Erythroblast (primary cell): Measurements from ENCODE around the gene GMDS.
"Not testable (repeated sequence)": the region's sequence is repeated elsewhere in the genome, so short reads cannot be mapped to it uniquely, and the experiment has no call there.

Experiments
- DNase-seq, 2 experiments: peaks; one replicate each; lab custom pipeline; 2025; lab: John Stamatoyannopoulos, UW
- GATA1 ChIP-seq: IDR thresholded peaks from 2 replicates; pipeline ENCODE4 v1.6.1; 2011; ENCODE audit warnings: low read depth, mild to moderate bottlenecking, control low read depth, low read length, moderate library complexity
- POLR2A ChIP-seq: IDR thresholded peaks from 2 replicates; pipeline ENCODE4 v1.6.1; 2011; ENCODE audit warnings: mild to moderate bottlenecking, low read length

Gene GMDS

GRCh38 chr6:1679031-1679687, 566.2 kb downstream of the GMDS start:
- no peak for DNase-seq
- TF ChIP-seq POLR2A, result no peak
- no peak for TF ChIP-seq GATA1

DNA sequence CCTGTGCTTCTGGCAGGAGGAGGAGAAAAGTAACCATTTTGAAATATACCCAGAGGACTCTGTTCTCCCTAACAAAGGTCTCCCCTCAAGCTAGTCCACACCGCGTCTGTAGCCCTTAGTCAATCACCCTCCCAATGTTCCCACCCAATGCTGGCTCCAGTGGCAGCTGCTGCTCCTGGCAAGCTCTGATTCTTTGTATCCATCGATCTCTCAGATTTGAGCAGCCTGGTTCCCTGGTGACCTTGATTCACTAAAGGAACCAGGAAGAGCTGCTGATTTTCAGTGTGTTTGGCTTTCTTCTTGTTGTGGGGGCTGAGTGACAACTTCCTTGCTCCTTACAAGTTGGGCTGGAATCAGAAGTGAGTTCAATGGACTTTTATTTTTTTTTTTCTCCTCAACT, 567.2 kb downstream of the GMDS start:
- no peak for DNase-seq
- TF ChIP-seq GATA1 (no peak), POLR2A (no peak)

- TF ChIP-seq GATA1 (no peak), POLR2A (no peak)
- no peak for DNase-seq
Observed at GRCh38 chr6:1672379-1672778, 573.0 kb downstream of the GMDS start.

DNA sequence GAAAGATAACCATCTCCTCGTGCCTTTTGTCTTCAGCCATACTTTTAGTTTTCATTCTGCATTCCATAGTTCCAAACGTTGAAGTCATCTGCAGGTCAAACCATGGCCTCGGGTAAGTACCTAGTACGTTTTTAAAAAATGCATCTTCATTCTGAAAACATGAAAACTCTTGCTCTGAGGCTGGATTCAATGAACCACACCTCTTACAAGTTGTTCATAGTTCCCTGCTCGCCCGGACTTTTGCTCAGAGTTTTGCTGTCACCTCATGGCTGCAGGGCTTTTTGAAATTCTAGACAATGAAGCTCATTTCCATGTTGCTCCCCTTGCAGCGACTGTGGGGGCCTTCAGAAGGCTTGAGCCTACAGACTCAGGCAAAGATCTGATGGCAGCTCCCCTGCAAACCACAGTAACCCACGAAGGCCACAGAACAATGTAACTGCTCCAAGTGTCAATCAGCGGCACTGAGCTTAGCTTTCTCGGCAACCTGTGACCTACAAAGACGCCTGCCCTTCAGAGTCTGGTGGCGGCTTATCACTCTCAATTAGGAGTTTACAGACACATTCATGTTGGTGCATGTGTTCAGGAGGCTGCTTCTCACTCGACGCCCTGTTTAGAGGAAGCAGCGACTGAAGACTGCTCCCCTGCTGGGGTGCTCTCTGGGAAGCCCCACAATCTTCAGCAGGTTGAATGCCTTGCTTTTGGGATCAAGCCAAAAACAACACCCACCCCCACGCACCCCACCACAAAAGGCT, 574.5 kb downstream of the GMDS start:
- DNase-seq, result no peak
- TF ChIP-seq POLR2A, result no peak
- TF ChIP-seq GATA1, result no peak

DNA sequence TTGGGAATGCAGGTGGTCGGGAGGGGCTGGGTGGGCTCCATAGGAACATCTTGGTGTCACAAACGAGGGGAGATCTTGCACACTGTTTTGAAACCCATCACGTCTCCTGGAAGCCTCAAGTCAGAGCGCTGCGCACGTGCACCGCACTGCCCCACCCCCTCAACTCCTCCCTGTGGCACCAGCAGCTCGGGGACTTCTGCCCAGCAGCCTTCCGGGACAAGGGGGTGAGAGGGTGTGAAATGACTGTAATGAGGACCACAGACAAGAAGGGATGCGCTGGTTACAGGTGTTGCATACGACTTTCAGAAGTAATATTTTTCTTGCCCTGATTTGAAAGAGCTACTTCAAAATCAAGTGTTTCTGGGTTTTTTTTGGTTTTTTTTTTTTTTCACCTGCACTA, 575.4 kb downstream of the GMDS start:
- no peak for DNase-seq
- no peak for TF ChIP-seq GATA1
- TF ChIP-seq POLR2A, result no peak

GRCh38 chr6:1668456-1668855, 576.9 kb downstream of the GMDS start:
- not testable (repeated sequence) for DNase-seq

GRCh38 chr6:1667805-1668175, 577.6 kb downstream of the GMDS start:
- DNase-seq, result no peak
- TF ChIP-seq POLR2A (no peak), GATA1 (no peak)

DNA sequence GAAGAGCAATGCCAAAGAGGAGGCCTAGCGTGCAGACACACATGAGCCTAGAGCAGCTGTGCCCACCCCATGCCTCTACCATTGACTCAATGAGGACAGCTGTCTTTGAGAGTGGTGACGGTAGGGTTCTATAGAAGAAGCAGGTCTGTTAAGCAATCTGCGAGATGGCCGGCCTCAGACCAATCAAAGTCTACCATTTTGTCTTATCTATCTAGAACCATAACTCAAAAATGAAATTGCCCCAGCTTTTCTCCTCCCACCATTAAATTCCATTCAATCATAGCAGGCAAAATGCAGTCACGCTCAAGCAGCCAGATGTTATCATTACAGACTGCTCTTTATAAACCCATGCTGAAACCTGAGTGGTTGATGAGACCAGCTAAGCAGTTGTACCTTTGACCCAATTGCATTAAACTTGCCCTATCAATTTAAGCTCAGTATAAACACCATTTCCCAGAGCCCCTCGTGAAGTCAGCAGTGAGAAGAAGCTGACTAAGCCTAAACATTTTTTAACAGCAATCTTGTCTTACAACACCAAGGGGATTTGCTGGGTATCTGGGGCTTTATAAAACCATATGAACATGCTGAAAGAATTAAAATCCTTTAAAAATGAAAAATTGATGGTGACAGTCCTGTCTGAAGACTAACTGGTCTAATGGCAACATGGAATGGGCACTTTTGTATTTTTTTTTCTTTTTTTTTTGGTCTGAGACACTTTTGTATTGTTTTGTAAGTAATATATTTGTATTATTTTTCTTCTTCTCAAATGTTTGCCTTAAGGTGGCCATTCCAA, 578.2 kb downstream of the GMDS start:
- TF ChIP-seq GATA1 (no peak), POLR2A (no peak)
- DNase-seq, result no peak

- TF ChIP-seq POLR2A (no peak), GATA1 (no peak)
- DNase-seq, result no peak
Observed at GRCh38 chr6:1665214-1665613, 580.2 kb downstream of the GMDS start.

DNA sequence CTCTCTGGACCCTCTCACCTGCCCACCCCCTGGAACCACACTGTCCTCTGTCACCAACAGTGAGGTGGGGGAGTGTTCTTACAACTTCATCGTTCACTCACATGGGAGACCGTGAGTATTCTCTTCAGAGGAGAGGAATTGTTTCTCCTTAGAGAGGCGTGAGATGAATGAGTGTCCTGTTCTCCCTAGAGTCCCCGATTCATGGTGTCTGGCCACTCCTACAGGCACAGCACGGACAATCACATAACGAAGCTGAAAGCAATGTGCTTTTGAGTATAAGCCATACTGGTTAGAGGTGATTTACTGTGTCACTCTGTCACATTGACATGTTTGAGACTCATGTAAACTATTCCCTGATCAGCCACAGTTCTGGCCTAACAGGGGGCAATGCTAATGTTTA, 581.1 kb downstream of the GMDS start:
- no peak for DNase-seq
- TF ChIP-seq POLR2A (no peak), GATA1 (no peak)

DNA sequence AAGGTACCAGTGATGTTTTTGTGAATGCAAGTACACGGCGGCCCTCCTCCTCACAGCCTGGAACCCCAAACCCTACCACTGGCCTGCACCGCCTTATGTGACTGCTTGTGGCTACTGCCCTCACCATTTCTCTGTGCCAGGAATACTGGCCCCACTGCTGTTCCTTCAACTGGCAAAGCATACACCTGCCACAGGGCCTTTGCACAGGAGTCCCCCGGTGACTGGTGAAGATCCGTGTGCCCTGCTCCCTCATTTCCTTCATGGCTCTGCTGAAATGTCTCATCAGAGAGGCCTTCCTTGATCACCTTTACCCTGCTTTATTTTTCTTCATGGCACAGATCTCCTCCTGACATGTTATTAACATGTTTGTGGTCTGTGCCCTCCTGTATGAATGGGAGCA, 581.9 kb downstream of the GMDS start:
- no peak for DNase-seq
- no peak for TF ChIP-seq GATA1
- TF ChIP-seq POLR2A, result no peak

GRCh38 chr6:1662534-1662933, 582.9 kb downstream of the GMDS start:
- no peak for DNase-seq
- no peak for TF ChIP-seq POLR2A
- no peak for TF ChIP-seq GATA1

- no peak for DNase-seq
Observed at GRCh38 chr6:1659816-1660215, 585.6 kb downstream of the GMDS start.

DNA sequence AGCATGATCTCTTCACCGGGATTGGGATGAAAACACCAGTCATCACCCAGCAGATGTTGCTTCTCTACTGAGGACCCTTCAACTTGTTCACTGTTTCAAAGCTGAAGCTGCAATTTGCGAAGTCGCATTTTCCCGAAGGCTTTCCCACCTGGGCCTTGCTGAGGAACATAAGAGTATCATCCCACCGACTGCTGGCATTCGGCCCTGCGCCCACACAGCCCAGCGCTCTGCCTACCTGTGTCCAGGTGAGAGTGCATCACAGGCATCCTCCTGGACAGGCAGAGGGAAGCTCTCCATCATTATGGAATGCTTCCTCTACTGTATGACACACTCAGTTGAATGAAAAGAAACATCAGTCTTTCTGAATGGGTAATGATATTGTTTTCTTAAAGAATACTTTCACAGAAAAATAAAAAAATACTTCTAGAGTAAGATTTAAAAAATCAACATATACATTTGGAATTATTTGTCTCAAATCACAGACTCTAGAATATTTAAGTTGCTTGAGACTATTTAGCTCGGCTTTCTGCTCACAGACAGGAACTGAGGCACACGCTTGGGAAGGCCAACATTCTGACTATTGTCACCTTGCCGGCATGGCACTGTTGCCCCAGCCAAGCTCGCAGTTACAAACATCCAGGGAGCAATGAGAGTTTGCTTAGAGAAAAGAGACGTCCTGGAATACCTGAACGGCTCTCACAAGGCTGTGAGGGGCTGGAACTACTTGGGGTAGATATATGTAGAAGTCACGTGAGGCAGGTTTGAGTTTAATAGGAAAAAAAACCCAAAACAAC, 587.0 kb downstream of the GMDS start:
- TF ChIP-seq POLR2A, result no peak
- no peak for TF ChIP-seq GATA1
- DNase-seq, result no peak

More at GRCh38 chr6:1659816-1660215, 585.6 kb downstream of the GMDS start:
- no peak for TF ChIP-seq GATA1
- TF ChIP-seq POLR2A, result no peak
